ENCODE results near the gene INF2. TPM values are rescaled to one million over a fixed set of nuclear protein-coding genes. Genes with fewer than 3 reads are reported as not detected.
A peak's percentile ranks its signal among the peaks of the same experiment; 100 is the strongest.

Gene INF2
- polyA plus RNA-seq, 2 donors, result 26.6 to 41.9 TPM

GRCh38 chr14:104730487-104730886, 41.1 kb downstream of the INF2 start:
- 83 to 92% methylated on average over 5 of the region's 5 CpGs for WGBS, 2 donors

DNA sequence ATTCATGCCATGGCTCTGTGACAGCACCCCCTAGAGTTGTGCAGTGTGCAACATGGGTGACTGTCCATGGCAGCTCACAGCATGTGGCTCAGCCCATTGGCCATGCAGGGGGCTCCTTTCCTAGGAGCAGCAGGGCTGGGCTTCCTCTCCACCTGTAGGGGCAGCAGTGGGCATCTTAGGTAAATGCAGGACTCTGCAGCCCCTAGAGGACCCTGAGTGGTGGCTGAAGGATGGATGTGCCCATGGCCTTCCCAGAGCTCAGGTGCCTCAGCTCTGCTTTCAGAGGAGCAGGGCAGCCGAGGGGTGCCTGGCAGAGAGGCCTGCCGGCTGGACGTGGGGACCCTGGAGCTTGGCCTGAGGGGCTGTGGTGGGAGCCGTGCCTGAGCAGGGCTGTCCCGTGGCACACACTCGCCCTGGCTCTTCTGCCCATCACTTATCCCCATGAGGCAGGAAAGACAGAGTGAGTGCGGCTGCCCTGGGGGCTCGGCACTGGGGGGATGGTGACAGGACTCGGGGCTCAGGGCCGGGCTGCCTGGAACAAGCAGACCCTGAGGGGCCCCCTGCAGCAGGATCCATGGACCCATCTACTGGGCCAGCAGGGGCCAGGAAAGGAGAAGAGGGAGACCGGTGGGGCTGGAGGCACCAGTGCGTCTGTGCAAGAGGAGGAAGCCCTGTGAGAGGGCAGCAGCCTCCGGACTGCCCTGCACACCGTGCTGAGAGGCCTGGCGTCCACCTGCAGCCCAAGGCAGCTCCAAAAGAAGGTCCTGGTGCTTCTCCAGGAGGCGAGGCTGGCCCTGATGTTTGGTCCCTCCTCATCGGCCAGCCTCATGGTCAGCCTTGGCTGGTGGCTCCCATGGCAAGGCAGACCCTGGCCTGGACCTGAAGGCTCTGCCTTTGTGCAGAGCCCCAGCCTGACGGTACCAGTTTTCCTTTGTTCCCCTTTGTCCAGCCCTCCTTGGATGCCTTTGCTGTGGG, 42.2 kb downstream of the INF2 start:
- Histone ChIP-seq H3K9me3 (ENCODE audit: control insufficient read depth in 2 of 2, insufficient read depth in 1 of 2, low read depth in 1 of 2, low read length in 1 of 2) (no peaks in the 10 kb centered on the region), H3K27ac (ENCODE audit: low read depth in 2 of 2, low read length in 1 of 2) (peak overlapping the region; percentile 45 to 65), H3K4me3 (ENCODE audit: low read depth in 1 of 2, low read length in 2 of 2) (no peak overlapping the region), H3K27me3 (ENCODE audit: control insufficient read depth in 1 of 2, insufficient read depth in 2 of 2, low read length in 2 of 2) (no peaks in the 10 kb centered on the region), H3K4me1 (ENCODE audit: control insufficient read depth in 2 of 2, insufficient read depth in 2 of 2, low read length in 1 of 2) (peaks cover 5 to 38% of the 10 kb centered on the region in 2 donors), H3K36me3 (ENCODE audit: control insufficient read depth in 2 of 2, insufficient read depth in 2 of 2, low read length in 1 of 2) (no peaks in the 10 kb centered on the region)
- WGBS, 2 donors, result 89% methylated on average over 17 to 18 of the region's 18 CpGs

More at GRCh38 chr14:104730487-104730886, 41.1 kb downstream of the INF2 start:
- Histone ChIP-seq H3K4me3 (ENCODE audit: low read depth in 1 of 2, low read length in 2 of 2) (no peak overlapping the region), H3K27ac (ENCODE audit: low read depth in 2 of 2, low read length in 1 of 2) (no peak overlapping the region), H3K36me3 (ENCODE audit: control insufficient read depth in 2 of 2, insufficient read depth in 2 of 2, low read length in 1 of 2) (no peaks in the 10 kb centered on the region), H3K4me1 (ENCODE audit: control insufficient read depth in 2 of 2, insufficient read depth in 2 of 2, low read length in 1 of 2) (peaks cover 5 to 32% of the 10 kb centered on the region in 2 donors), H3K27me3 (ENCODE audit: control insufficient read depth in 1 of 2, insufficient read depth in 2 of 2, low read length in 2 of 2) (no peaks in the 10 kb centered on the region), H3K9me3 (ENCODE audit: control insufficient read depth in 2 of 2, insufficient read depth in 1 of 2, low read depth in 1 of 2, low read length in 1 of 2) (no peaks in the 10 kb centered on the region)

GRCh38 chr14:104732355-104732804, 43.0 kb downstream of the INF2 start:
- WGBS, 2 donors, result 45 to 47% methylated on average over 13 to 14 of the region's 14 CpGs
- Histone ChIP-seq H3K27ac (ENCODE audit: low read depth in 2 of 2, low read length in 1 of 2) (peak overlapping the region; percentile 45 to 76), H3K9me3 (ENCODE audit: control insufficient read depth in 2 of 2, insufficient read depth in 1 of 2, low read depth in 1 of 2, low read length in 1 of 2) (no peaks in the 10 kb centered on the region), H3K4me1 (ENCODE audit: control insufficient read depth in 2 of 2, insufficient read depth in 2 of 2, low read length in 1 of 2) (peaks cover 5 to 38% of the 10 kb centered on the region in 2 donors), H3K4me3 (ENCODE audit: low read depth in 1 of 2, low read length in 2 of 2) (no peak overlapping the region), H3K36me3 (ENCODE audit: control insufficient read depth in 2 of 2, insufficient read depth in 2 of 2, low read length in 1 of 2) (no peaks in the 10 kb centered on the region), H3K27me3 (ENCODE audit: control insufficient read depth in 1 of 2, insufficient read depth in 2 of 2, low read length in 2 of 2) (no peaks in the 10 kb centered on the region)

GRCh38 chr14:104732931-104733681, 43.7 kb downstream of the INF2 start:
- peaks cover 5 to 38% of the 10 kb centered on the region in 2 donors for H3K4me1 ChIP-seq (ENCODE audit: control insufficient read depth in 2 of 2, insufficient read depth in 2 of 2, low read length in 1 of 2)
- H3K27ac ChIP-seq (ENCODE audit: low read depth in 2 of 2, low read length in 1 of 2), result peak overlapping the region; percentile 45 to 76
- no peaks in the 10 kb centered on the region for H3K27me3 ChIP-seq (ENCODE audit: control insufficient read depth in 1 of 2, insufficient read depth in 2 of 2, low read length in 2 of 2)

DNA sequence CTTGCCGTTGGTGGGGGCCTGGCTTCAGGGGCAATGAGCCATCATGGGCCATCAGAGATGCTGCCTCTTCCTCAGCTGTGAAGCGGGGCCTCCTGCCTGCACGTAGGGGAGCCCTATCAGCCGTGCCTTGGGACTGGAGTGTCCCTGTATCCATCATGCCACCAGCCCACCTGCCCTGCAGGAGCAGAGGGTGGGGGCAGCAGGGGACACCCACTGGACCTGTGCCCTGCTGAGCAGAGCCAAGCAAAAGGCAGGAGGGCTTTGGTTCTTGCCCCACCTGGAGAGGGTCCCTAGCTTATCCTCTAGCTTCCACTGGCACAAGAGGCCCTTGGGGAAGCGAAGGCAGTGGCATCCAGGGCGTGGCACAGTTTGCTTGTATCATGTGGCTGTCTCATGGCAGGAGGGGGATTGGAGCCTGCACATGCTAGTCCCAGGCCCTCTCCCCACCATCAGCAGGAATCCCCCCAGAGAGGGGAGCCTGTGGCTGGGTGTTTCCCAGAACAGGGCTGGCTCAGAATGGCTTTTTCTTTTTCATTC, 44.7 kb downstream of the INF2 start:
- H3K4me1 ChIP-seq (ENCODE audit: control insufficient read depth in 2 of 2, insufficient read depth in 2 of 2, low read length in 1 of 2), result peaks cover 5 to 38% of the 10 kb centered on the region in 2 donors
- no peaks in the 10 kb centered on the region for H3K9me3 ChIP-seq (ENCODE audit: control insufficient read depth in 2 of 2, insufficient read depth in 1 of 2, low read depth in 1 of 2, low read length in 1 of 2)
- WGBS, 2 donors, result 86 to 94% methylated on average over 6 of the region's 6 CpGs
- peak overlapping the region in 1 of 2 donors; percentile 17 for H3K27ac ChIP-seq (ENCODE audit: low read depth in 2 of 2, low read length in 1 of 2)
- no peak overlapping the region for H3K4me3 ChIP-seq (ENCODE audit: low read depth in 1 of 2, low read length in 2 of 2)
- H3K27me3 ChIP-seq (ENCODE audit: control insufficient read depth in 1 of 2, insufficient read depth in 2 of 2, low read length in 2 of 2), result no peaks in the 10 kb centered on the region
- H3K36me3 ChIP-seq (ENCODE audit: control insufficient read depth in 2 of 2, insufficient read depth in 2 of 2, low read length in 1 of 2), result no peaks in the 10 kb centered on the region

More at GRCh38 chr14:104732931-104733681, 43.7 kb downstream of the INF2 start:
- no peaks in the 10 kb centered on the region for H3K9me3 ChIP-seq (ENCODE audit: control insufficient read depth in 2 of 2, insufficient read depth in 1 of 2, low read depth in 1 of 2, low read length in 1 of 2)
- H3K4me3 ChIP-seq (ENCODE audit: low read depth in 1 of 2, low read length in 2 of 2), result no peak overlapping the region
- H3K36me3 ChIP-seq (ENCODE audit: control insufficient read depth in 2 of 2, insufficient read depth in 2 of 2, low read length in 1 of 2), result no peaks in the 10 kb centered on the region
- 66 to 75% methylated on average over 23 of the region's 23 CpGs for WGBS, 2 donors

GRCh38 chr14:104734601-104734990, 45.2 kb downstream of the INF2 start:
- Histone ChIP-seq H3K4me3 (ENCODE audit: low read depth in 1 of 2, low read length in 2 of 2) (no peak overlapping the region), H3K27me3 (ENCODE audit: control insufficient read depth in 1 of 2, insufficient read depth in 2 of 2, low read length in 2 of 2) (no peaks in the 10 kb centered on the region), H3K36me3 (ENCODE audit: control insufficient read depth in 2 of 2, insufficient read depth in 2 of 2, low read length in 1 of 2) (no peaks in the 10 kb centered on the region), H3K27ac (ENCODE audit: low read depth in 2 of 2, low read length in 1 of 2) (peak overlapping the region in 1 of 2 donors; percentile 14), H3K9me3 (ENCODE audit: control insufficient read depth in 2 of 2, insufficient read depth in 1 of 2, low read depth in 1 of 2, low read length in 1 of 2) (no peaks in the 10 kb centered on the region), H3K4me1 (ENCODE audit: control insufficient read depth in 2 of 2, insufficient read depth in 2 of 2, low read length in 1 of 2) (peaks cover 5 to 38% of the 10 kb centered on the region in 2 donors)
- 87 to 93% methylated on average over 9 of the region's 9 CpGs for WGBS, 2 donors

- no peaks in the 10 kb centered on the region for H3K27me3 ChIP-seq (ENCODE audit: control insufficient read depth in 1 of 2, insufficient read depth in 2 of 2, low read length in 2 of 2)
- H3K9me3 ChIP-seq (ENCODE audit: control insufficient read depth in 2 of 2, insufficient read depth in 1 of 2, low read depth in 1 of 2, low read length in 1 of 2), result no peaks in the 10 kb centered on the region
- H3K36me3 ChIP-seq (ENCODE audit: control insufficient read depth in 2 of 2, insufficient read depth in 2 of 2, low read length in 1 of 2), result peaks cover 0 to 3% of the 10 kb centered on the region in 2 donors
- no peak overlapping the region for H3K4me3 ChIP-seq (ENCODE audit: low read depth in 1 of 2, low read length in 2 of 2)
- 83 to 87% methylated on average over 31 of the region's 31 CpGs for WGBS, 2 donors
- H3K27ac ChIP-seq (ENCODE audit: low read depth in 2 of 2, low read length in 1 of 2), result peak overlapping the region; percentile 81 to 87
- H3K4me1 ChIP-seq (ENCODE audit: control insufficient read depth in 2 of 2, insufficient read depth in 2 of 2, low read length in 1 of 2), result peaks cover 5 to 38% of the 10 kb centered on the region in 2 donors
These were observed 45.8 kb downstream of the INF2 start for GRCh38 chr14:104734991-104735779.

DNA sequence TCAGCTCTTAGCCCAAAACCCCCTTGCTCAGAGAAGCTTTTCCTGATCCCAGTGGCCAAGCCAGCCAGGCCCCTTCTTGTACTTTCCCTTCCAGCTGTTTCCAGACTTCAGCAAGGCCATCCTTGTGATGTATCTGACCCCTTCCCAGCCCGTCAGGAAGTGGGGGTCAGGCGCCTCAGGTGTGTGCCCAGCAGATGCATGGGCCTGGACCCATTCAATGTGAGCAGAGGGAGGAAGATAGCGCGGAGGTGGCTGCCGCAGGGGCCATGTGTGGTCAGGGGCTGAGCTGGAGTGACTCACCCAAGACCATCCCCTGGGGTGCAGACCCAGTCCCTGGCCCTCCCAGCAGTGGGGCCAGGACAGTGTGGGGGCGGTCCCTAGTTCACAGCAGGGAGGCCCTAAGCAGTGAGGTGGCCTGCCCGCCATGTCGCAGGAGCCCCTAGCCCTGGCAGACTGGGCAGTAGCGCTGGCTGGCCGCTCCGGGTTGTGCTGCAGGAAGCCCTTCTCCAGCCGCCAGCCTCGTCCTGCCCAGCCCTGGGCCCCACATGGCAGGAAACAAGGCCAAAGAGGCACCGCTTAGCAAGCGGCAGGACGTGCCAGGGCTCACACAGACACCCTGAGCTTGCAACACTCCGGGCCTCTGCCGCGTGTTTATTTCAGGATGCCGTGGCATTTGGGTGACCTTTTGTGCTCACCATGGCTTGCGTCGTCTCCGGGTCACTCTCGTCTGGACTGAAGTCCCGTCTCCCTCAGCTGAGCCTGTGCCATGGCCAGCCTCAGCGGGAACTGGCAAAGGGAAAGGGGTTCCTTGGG, 46.6 kb downstream of the INF2 start:
- H3K4me3 ChIP-seq (ENCODE audit: low read depth in 1 of 2, low read length in 2 of 2), result no peak overlapping the region
- H3K9me3 ChIP-seq (ENCODE audit: control insufficient read depth in 2 of 2, insufficient read depth in 1 of 2, low read depth in 1 of 2, low read length in 1 of 2), result no peaks in the 10 kb centered on the region
- 39 to 48% methylated on average over 26 of the region's 26 CpGs for WGBS, 2 donors
- H3K27ac ChIP-seq (ENCODE audit: low read depth in 2 of 2, low read length in 1 of 2), result peak overlapping the region; percentile 81 to 87
- H3K4me1 ChIP-seq (ENCODE audit: control insufficient read depth in 2 of 2, insufficient read depth in 2 of 2, low read length in 1 of 2), result peaks cover 5 to 38% of the 10 kb centered on the region in 2 donors
- peaks cover 0 to 8% of the 10 kb centered on the region in 2 donors for H3K36me3 ChIP-seq (ENCODE audit: control insufficient read depth in 2 of 2, insufficient read depth in 2 of 2, low read length in 1 of 2)
- no peaks in the 10 kb centered on the region for H3K27me3 ChIP-seq (ENCODE audit: control insufficient read depth in 1 of 2, insufficient read depth in 2 of 2, low read length in 2 of 2)

Measured in esophagus (tissue), 2 donors.